ENCODE data around the gene GPR108. TPM values are rescaled to one million over a fixed set of nuclear protein-coding genes. Genes with fewer than 3 reads are reported as not detected.

Gene GPR108
- total and polyA plus RNA-seq, 2 of the 13 experiments (the other 11 are each of a cell fraction or from before 2014, with no cell fraction given) = 36.4 to 63.0 TPM

DNA sequence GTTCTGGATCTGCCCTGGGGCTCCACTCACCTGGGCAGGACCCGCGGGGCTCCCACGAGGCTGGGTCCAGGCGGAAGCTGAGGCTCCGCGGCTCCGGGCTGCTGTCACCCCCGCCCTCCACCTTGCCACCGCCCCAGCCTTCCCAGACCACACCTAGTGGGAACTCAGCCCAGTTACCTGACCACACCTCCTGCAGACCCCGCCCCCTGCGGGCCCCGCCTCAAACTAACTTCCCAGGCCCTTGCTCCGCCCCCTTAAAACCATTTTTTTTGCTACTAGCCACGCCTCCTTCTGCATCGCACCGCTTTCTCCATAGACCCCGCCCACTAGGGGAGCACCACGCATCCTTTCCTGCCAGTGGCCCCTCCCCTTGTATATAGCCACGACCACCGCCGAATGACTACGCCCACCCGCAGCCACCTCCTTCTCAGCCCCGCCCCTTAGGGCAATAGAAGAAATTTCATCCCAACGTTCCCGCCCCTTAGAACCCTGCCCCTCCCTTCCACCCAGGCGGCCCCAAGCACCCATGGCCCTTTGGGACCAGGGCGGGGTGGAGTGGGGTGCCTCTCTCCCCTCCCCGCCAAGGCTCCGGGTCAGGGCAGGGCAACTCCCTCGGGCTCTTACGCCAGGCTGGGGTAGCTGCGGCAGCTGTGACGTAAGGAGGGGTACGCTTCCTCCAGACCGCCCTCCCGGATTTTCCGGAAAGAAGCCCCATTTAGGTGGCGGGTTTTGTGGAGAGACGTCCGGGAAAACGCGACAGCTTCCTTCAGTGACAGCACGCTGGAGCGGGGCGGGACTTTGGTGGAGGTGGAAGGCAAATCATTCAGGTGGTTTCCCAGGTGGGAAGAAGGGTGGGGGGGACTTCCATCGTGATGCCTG is 30.2 kb upstream of the GPR108 start, which contains the start of gene SH2D3A (continued):
- TF ChIP-seq SSRP1 (CRISPR knock-in tag; IDR thresholded peaks at IDR 0.05) (no peak), ZNF451 (CRISPR knock-in tag; IDR thresholded peaks at IDR 0.05) (no peak), ZNF232 (CRISPR knock-in tag; IDR thresholded peaks at IDR 0.05; ENCODE audit: borderline replicate concordance) (no peak), SUZ12 (IDR thresholded peaks at IDR 0.05; ENCODE audit: low read depth, low read length) (no peak), NBN (conservative IDR thresholded peaks at IDR 0.05) (no peak), SP1 (IDR thresholded peaks at IDR 0.05) (no peak), SP1 (CRISPR knock-in tag; IDR thresholded peaks at IDR 0.05) (0 out of 2 replicates have a peak, but pooled peaks have one; percentile 29), FOXK1 (CRISPR knock-in tag; IDR thresholded peaks at IDR 0.05; ENCODE audit: borderline replicate concordance, low read depth) (no peak), SIN3A (IDR thresholded peaks at IDR 0.05; ENCODE audit: borderline replicate concordance, low read depth, low read length) (no peak; the same call in 1 of the 2 replicates), ZSCAN29 (CRISPR knock-in tag; conservative IDR thresholded peaks at IDR 0.05) (no peak), MTA1 (CRISPR knock-in tag; IDR thresholded peaks at IDR 0.05; ENCODE audit: borderline replicate concordance) (peak; percentile 42; the same call in 1 of the 2 replicates), MYC (CRISPR knock-in tag; IDR thresholded peaks at IDR 0.05; ENCODE audit: borderline replicate concordance) (no peak), ZNF430 (CRISPR knock-in tag; IDR thresholded peaks at IDR 0.05) (no peak), CENPX (CRISPR knock-in tag; IDR thresholded peaks at IDR 0.05) (no peak)
- TF ChIP-seq, protein P1, sequence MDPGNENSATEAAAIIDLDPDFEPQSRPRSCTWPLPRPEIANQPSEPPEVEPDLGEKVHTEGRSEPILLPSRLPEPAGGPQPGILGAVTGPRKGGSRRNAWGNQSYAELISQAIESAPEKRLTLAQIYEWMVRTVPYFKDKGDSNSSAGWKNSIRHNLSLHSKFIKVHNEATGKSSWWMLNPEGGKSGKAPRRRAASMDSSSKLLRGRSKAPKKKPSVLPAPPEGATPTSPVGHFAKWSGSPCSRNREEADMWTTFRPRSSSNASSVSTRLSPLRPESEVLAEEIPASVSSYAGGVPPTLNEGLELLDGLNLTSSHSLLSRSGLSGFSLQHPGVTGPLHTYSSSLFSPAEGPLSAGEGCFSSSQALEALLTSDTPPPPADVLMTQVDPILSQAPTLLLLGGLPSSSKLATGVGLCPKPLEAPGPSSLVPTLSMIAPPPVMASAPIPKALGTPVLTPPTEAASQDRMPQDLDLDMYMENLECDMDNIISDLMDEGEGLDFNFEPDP (CRISPR knock-in tag; conservative IDR thresholded peaks at IDR 0.05) = no peak
